ENCODE results near the gene TDRKH. TPM values are rescaled to one million over a fixed set of nuclear protein-coding genes. Genes with fewer than 3 reads are reported as not detected.

The TDRKH gene
- total RNA-seq, 1 donor from 2014 or later, result 12.0 TPM

DNA sequence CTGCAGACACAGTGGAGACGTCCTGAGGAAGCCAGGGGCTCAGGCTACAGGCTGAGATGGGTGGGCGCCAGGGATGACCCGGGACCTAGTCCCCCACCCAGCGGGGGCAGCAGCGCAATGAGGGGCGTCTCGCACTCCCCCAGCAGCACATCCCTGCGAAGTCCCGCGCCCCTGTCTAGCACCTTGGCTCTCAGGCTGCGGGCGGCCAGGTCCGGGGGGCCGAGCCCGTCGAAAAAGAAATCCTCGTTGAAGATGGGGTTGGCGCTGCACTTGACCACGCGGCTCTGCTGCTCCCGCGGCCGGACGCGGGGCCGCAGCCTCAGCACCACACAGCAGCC, 47.6 kb upstream of the TDRKH start:
- Histone ChIP-seq H3K4me3 (ENCODE audit: low read depth, low read length) (no peak overlapping the region), H3K27me3 (ENCODE audit: control insufficient read depth, insufficient read depth, low read length) (peaks cover 17% of the 10 kb centered on the region), H3K36me3 (ENCODE audit: control insufficient read depth, insufficient read depth, low read length) (no peaks in the 10 kb centered on the region)
- TF ChIP-seq, protein P1, sequence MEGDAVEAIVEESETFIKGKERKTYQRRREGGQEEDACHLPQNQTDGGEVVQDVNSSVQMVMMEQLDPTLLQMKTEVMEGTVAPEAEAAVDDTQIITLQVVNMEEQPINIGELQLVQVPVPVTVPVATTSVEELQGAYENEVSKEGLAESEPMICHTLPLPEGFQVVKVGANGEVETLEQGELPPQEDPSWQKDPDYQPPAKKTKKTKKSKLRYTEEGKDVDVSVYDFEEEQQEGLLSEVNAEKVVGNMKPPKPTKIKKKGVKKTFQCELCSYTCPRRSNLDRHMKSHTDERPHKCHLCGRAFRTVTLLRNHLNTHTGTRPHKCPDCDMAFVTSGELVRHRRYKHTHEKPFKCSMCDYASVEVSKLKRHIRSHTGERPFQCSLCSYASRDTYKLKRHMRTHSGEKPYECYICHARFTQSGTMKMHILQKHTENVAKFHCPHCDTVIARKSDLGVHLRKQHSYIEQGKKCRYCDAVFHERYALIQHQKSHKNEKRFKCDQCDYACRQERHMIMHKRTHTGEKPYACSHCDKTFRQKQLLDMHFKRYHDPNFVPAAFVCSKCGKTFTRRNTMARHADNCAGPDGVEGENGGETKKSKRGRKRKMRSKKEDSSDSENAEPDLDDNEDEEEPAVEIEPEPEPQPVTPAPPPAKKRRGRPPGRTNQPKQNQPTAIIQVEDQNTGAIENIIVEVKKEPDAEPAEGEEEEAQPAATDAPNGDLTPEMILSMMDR (IDR thresholded peaks at IDR 0.05; ENCODE audit: insufficient read depth, low read length, poor library complexity, severe bottlenecking), result no peak
- DNase-seq (ENCODE audit: low read depth), result no peak

DNA sequence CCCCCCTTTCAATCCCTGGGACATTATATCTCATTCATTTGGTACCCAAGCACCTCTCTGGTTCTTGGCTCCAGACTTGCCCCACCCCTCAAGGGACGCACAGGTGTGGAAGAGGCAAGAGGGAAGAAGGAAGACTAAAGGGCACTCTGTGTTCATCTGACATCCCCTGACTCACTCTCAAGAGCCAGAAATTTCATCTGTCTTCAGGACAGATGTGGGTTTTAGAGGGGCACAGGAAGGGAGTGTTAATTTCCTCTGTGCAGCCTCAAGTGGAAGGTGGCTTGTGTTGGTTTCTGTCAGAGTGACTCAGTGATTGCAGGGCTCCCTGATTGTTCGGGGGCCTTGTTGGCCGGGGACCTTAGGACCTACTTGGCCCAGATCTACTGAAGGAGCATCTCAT, 46.9 kb upstream of the TDRKH start:
- no peak overlapping the region for H3K4me3 ChIP-seq (ENCODE audit: low read depth, low read length)
- peaks cover 17% of the 10 kb centered on the region for H3K27me3 ChIP-seq (ENCODE audit: control insufficient read depth, insufficient read depth, low read length)
- no peak for DNase-seq (ENCODE audit: low read depth)
- TF ChIP-seq, protein P1 (IDR thresholded peaks at IDR 0.05; ENCODE audit: insufficient read depth, low read length, poor library complexity, severe bottlenecking), result no peak
- no peaks in the 10 kb centered on the region for H3K36me3 ChIP-seq (ENCODE audit: control insufficient read depth, insufficient read depth, low read length)

DNA sequence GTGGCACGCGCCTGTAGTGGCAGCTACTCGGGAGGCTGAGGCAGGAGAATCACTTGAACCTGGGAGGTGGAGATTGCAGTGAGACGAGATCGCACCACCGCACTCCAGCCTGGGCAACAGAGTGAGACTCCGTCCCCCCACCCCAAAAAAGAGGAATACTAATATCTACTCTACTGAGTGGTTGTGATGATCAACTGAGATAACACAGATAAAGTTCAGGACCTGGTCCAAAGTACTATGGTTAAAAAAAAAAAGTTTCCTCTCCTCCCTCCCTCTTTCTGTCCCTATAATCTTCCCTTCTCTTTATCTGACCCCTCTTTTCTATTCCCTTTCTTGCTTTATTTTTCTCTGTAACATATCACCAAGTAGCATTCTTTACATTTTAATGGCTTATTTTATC, 45.3 kb upstream of the TDRKH start:
- DNase-seq (ENCODE audit: low read depth), result no peak
- H3K27me3 ChIP-seq (ENCODE audit: control insufficient read depth, insufficient read depth, low read length), result peaks cover 17% of the 10 kb centered on the region
- no peak overlapping the region for H3K4me3 ChIP-seq (ENCODE audit: low read depth, low read length)
- no peaks in the 10 kb centered on the region for H3K36me3 ChIP-seq (ENCODE audit: control insufficient read depth, insufficient read depth, low read length)
- TF ChIP-seq, protein P1 (IDR thresholded peaks at IDR 0.05; ENCODE audit: insufficient read depth, low read length, poor library complexity, severe bottlenecking), result no peak

DNA sequence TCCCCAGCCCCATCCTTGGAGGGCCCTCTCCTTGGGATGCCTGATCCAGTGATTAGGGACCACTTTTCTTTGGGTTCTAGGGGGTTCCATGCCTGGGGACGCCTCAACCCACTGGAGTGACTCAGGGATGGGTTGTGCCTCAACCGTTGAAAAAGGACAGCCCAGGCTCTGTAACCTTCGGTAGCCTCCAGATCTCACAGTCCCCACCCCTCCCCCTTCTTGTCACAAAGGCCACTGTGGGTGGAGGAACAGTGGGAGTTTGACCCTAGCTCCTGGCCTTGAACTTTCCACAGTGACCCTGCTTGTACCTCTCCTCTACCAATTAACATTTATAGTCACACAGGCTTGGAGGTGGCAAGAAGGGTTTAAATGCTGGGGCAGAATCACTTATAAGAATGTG, 43.9 kb upstream of the TDRKH start:
- Histone ChIP-seq H3K4me3 (ENCODE audit: low read depth, low read length) (no peak overlapping the region), H3K36me3 (ENCODE audit: control insufficient read depth, insufficient read depth, low read length) (no peaks in the 10 kb centered on the region), H3K27me3 (ENCODE audit: control insufficient read depth, insufficient read depth, low read length) (peaks cover 10% of the 10 kb centered on the region)
- DNase-seq (ENCODE audit: low read depth), result no peak
- TF ChIP-seq, protein P1 (IDR thresholded peaks at IDR 0.05; ENCODE audit: insufficient read depth, low read length, poor library complexity, severe bottlenecking), result no peak

DNA sequence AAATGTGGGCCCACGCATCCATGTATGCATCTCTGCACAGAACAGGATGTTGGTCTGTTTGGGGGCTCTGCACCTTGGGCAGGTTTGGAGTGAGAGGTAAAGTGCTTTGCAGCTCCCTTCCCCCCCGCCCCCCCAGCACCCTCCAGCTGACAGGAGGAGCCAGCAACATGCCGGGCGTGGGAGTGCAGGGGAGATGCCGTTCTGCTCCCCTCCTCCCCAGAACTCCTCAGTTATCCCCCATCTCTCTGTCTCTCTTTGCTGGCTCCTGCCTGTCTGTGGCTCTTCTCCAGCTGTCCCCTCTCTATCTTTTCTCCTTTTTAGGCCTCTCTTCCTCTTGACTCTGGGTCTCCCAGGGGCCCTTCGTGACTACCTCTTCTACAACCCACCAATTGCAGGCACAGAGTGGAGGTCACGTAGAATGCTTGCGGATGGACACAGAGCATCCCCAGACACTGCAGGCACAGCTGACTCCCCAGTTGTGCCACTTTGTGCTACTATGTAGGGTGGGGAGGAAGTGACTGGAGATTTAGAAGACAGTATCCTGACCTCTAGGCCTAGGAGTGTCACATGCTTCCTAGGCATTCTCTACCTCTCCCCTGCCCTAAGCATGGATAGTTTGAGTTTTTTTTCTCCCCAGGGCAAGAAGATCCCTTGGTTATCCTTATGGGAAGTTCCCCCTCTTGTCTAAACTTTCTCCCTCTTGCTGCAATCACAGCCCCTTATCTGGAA, 43.0 kb upstream of the TDRKH start:
- H3K36me3 ChIP-seq (ENCODE audit: control insufficient read depth, insufficient read depth, low read length), result no peaks in the 10 kb centered on the region
- peaks cover 4% of the 10 kb centered on the region for H3K27me3 ChIP-seq (ENCODE audit: control insufficient read depth, insufficient read depth, low read length)
- TF ChIP-seq, protein P1 (IDR thresholded peaks at IDR 0.05; ENCODE audit: insufficient read depth, low read length, poor library complexity, severe bottlenecking), result no peak
- no peak overlapping the region for H3K4me3 ChIP-seq (ENCODE audit: low read depth, low read length)
- DNase-seq (ENCODE audit: low read depth), result no peak

Measured in kidney epithelial cell (primary cell).